LNCAP (cell line): ENCODE data around the gene ANGPTL7.

ENCODE experiments used
- CTCF ChIP-seq: fragments of 450-650 bp; IDR thresholded peaks from 2 replicates; pipeline ENCODE4 v1.5.1; 2017; ENCODE audit warnings: mild to moderate bottlenecking

ANGPTL7 gene

GRCh38 chr1:11157867-11158266 lies 31.3 kb upstream of the ANGPTL7 start:
- TF ChIP-seq CTCF: no peak

- no peak for TF ChIP-seq CTCF
Observed at GRCh38 chr1:11158291-11158690, 30.9 kb upstream of the ANGPTL7 start.

GRCh38 chr1:11158720-11159321 lies 30.3 kb upstream of the ANGPTL7 start:
- TF ChIP-seq CTCF: no peak

GRCh38 chr1:11168731-11169130 lies 20.4 kb upstream of the ANGPTL7 start:
- no peak for TF ChIP-seq CTCF

DNA sequence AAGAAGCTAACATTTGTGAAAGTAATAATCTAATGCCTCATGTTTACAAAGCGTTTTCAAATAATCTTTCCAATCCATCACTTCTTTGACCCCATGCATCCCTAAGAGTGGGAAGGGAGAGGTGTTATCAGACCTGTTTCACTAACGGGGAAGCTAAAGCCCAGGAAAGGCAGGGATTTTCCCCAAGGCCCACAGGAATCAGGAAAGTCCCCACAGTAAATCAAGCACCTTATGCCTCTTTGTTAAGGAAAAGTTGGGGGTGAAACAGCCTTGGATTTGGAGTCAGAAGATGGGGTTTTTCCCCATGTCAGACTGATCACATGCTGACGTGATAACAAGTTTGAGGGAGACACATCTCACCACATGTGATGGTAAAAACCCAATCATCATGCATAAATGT lies 20.0 kb upstream of the ANGPTL7 start:
- TF ChIP-seq CTCF: no peak

DNA sequence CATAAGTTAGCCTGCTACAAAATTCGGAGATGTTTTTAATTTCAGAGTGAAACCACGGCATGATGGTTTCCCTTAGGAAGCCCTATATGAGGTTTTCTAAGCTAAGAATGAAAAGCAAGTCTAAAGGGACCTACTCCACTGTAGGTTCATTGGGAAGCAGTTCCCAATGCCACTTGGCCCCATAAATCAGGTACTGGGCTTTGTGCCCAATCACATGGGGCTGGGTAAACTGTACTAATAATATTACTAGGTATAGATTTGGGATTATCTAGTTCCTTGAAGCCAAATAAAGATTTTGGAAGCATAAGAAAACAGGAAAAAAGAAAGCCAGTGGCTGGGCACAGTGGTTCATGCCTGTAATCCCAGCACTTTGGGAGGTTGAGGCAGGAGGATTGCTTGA lies 19.1 kb upstream of the ANGPTL7 start:
- TF ChIP-seq CTCF: no peak

- TF ChIP-seq CTCF: no peak
Observed at GRCh38 chr1:11174261-11174942, 14.8 kb upstream of the ANGPTL7 start.
